Peyer's patch (tissue), 4 donors: ENCODE results near the gene CHPT1. TPM values are rescaled to one million over a fixed set of nuclear protein-coding genes. Genes with fewer than 3 reads are reported as not detected.

Experiments used
- DNase-seq, 3 donors: peaks; one replicate each; pipeline ENCODE4 v3.0.0-alpha.2; 2017 to 2019
- H3K27ac ChIP-seq, 4 donors: fragments of 200-600 bp; sonication (generic); one replicate each; pipeline ENCODE4 v1.5.1; 2016 to 2019
- H3K27me3 ChIP-seq, 2 donors: fragments of 200-600 bp; sonication (generic); one replicate each; pipeline ENCODE4 v1.5.1; 2019
- H3K36me3 ChIP-seq, 3 donors: fragments of 200-600 bp; sonication (generic); one replicate each; pipeline ENCODE4 v1.5.1; 2016 to 2019
- H3K4me1 ChIP-seq, 4 donors: fragments of 200-600 bp; sonication (generic); one replicate each; pipeline ENCODE4 v1.5.1; 2016 to 2019
- H3K4me3 ChIP-seq, 4 donors: fragments of 200-600 bp; sonication (generic); 1 replicate in 3 of 4; 2 replicates in 1 of 4; pipeline ENCODE4 v1.5.1; 2016 to 2019; ENCODE audit warnings: mild to moderate bottlenecking in 1 of 4
- H3K9me3 ChIP-seq, 4 donors: fragments of 200-600 bp; sonication (generic); one replicate each; pipeline ENCODE4 v1.5.1; 2016 to 2019; ENCODE audit warnings: mild to moderate bottlenecking in 1 of 4
- POLR2A ChIP-seq, 2 donors: fragments of 450-650 bp; IDR thresholded peaks; one replicate each; pipeline ENCODE4 v1.5.1; 2017; ENCODE audit warnings: antibody characterized with exemption in 2 of 2, mild to moderate bottlenecking in 2 of 2, moderate library complexity in 2 of 2
- total RNA-seq, 4 donors: library from RNA; depleted of rRNA; stranded (reverse); fragments of >200 nt; gene quantifications; one replicate each; pipeline ENCODE4 v1.1.0, GENCODE V29; 2016
- TF ChIP-seq, protein P1 (sequence below), 6 experiments: fragments of 450-650 bp in 4 of 6; fragments of 200-600 bp in 2 of 6; sonication (generic) in 1 of 6; IDR thresholded peaks; one replicate each; pipeline ENCODE4 v1.5.1; 2017 to 2019; ENCODE audit warnings: antibody characterized with exemption in 6 of 6, mild to moderate bottlenecking in 3 of 6, moderate library complexity in 1 of 6

Gene CHPT1
- total RNA-seq, 4 donors from 2014 or later, result 78.4 to 471 (median 359) TPM

DNA sequence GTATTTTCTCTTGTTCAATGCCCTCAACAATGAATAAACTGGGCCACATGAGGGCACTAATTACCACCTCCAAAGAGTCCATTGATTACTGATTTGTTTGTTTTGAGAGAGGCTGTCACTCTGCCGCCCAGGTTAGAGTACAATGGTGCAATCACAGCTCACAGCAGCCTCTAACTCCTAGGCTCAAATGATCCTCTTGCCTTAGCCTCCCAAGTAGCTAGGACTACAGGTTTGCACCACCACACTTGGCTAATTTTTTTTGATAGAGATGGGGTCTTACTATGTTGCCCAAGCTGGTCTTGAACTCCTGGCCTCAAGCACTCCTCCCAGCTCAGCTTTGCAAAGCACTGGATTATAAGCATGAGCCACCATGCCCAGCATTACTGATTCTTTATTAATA is 70.1 kb downstream of the CHPT1 start:
- H3K4me3 ChIP-seq, result no peak overlapping the region
- no peak for DNase-seq
- peaks cover 0 to 51% (median 0%) of the 10 kb centered on the region in 3 donors for H3K36me3 ChIP-seq
- no peaks in the 10 kb centered on the region for H3K27me3 ChIP-seq
- no peak overlapping the region for H3K27ac ChIP-seq
- H3K9me3 ChIP-seq, result no peaks in the 10 kb centered on the region
- TF ChIP-seq, protein P1, sequence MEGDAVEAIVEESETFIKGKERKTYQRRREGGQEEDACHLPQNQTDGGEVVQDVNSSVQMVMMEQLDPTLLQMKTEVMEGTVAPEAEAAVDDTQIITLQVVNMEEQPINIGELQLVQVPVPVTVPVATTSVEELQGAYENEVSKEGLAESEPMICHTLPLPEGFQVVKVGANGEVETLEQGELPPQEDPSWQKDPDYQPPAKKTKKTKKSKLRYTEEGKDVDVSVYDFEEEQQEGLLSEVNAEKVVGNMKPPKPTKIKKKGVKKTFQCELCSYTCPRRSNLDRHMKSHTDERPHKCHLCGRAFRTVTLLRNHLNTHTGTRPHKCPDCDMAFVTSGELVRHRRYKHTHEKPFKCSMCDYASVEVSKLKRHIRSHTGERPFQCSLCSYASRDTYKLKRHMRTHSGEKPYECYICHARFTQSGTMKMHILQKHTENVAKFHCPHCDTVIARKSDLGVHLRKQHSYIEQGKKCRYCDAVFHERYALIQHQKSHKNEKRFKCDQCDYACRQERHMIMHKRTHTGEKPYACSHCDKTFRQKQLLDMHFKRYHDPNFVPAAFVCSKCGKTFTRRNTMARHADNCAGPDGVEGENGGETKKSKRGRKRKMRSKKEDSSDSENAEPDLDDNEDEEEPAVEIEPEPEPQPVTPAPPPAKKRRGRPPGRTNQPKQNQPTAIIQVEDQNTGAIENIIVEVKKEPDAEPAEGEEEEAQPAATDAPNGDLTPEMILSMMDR (IDR thresholded peaks at IDR 0.05), result no peak
- no peak for TF ChIP-seq POLR2A (IDR thresholded peaks at IDR 0.05)
- no peaks in the 10 kb centered on the region for H3K4me1 ChIP-seq

DNA sequence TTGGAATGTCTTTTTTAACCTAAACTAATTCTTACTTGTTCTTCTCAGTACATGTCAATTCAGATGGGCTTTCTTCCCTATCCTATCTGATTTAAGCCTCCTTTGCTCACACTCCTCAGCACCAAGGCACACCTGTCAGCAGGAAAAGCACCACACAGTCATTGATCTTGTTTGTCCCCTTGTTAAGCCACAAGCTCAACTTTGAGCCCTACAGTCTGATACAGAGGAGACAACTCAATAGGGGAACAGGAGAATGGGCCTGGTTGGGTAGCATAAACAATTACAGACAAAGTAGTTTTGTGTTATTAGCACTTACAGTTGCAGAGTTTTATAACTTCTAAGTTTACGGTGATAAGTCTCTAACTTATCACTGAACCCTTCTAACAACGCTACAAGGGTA is 71.3 kb downstream of the CHPT1 start:
- DNase-seq, result no peak
- no peak overlapping the region for H3K4me3 ChIP-seq
- no peaks in the 10 kb centered on the region for H3K9me3 ChIP-seq
- no peak overlapping the region for H3K27ac ChIP-seq
- H3K36me3 ChIP-seq, result peaks cover 0 to 51% (median 0%) of the 10 kb centered on the region in 3 donors
- no peaks in the 10 kb centered on the region for H3K4me1 ChIP-seq
- no peak for TF ChIP-seq POLR2A (IDR thresholded peaks at IDR 0.05)
- TF ChIP-seq, protein P1 (IDR thresholded peaks at IDR 0.05), result no peak
- no peaks in the 10 kb centered on the region for H3K27me3 ChIP-seq

DNA sequence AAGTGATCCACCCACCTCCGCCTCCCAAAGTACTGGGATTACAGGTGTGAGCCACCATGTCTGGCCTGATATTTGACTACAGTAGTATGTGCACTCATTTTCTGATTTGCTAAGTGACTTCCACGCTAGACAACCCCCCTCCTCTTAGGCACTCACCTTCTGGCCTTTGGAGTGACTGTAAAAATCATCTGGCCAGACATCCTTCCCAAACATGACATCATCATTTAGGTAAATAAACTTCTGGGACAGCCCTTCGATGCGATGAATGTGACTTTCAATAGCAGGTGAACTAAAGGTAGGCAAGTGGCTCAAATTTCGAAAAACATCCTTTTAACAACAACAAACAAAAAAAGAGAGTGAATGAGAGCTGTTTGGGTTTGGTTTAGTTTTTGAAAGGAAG is 72.4 kb downstream of the CHPT1 start:
- no peak overlapping the region for H3K27ac ChIP-seq
- no peak for TF ChIP-seq POLR2A (IDR thresholded peaks at IDR 0.05)
- TF ChIP-seq, protein P1 (IDR thresholded peaks at IDR 0.05), result no peak
- no peak overlapping the region for H3K4me3 ChIP-seq
- no peaks in the 10 kb centered on the region for H3K27me3 ChIP-seq
- peaks cover 0 to 44% (median 0%) of the 10 kb centered on the region in 3 donors for H3K36me3 ChIP-seq
- DNase-seq, result no peak
- no peaks in the 10 kb centered on the region for H3K9me3 ChIP-seq
- H3K4me1 ChIP-seq, result no peaks in the 10 kb centered on the region

DNA sequence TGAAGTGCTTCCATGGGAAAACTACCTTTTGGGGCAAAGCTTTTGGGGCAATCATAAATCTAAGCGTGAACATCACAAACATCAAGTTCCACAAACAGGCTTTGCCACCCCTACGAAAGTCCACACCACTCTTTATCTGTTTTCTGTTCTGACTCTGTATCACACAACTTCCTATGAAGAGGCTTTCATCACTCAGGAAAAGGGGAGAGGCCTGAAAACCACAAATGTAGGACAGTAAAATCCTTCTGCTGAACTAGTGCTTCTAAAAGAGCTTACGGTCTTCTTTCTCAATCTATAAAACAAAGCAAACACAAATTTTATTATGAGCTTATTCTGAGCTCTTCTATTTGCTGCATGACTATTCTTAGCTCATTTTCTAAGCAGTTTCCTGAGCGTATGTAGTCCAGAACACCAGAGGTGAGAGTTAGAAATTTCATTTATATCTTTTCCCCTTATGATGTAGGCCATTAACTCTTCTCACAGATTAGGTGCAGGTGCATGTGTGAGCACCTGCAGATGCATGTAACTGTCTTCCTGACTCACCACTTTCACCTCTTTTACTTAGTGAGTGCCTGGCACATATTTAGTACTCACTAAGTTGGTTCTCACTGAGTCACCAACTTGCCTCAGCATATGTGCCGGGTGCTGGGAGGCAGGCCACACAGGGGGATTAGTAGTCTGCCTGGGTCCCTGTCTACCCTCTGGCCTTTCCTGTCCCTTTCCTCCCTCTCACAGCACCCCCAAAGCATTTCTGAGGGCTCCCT is 74.8 kb downstream of the CHPT1 start:
- H3K4me1 ChIP-seq, result no peaks in the 10 kb centered on the region
- H3K4me3 ChIP-seq, result no peak overlapping the region
- H3K27me3 ChIP-seq, result no peaks in the 10 kb centered on the region
- DNase-seq, result no peak
- H3K36me3 ChIP-seq, result peaks cover 0 to 26% (median 0%) of the 10 kb centered on the region in 3 donors
- no peaks in the 10 kb centered on the region for H3K9me3 ChIP-seq
- TF ChIP-seq, protein P1 (IDR thresholded peaks at IDR 0.05), result no peak
- no peak for TF ChIP-seq POLR2A (IDR thresholded peaks at IDR 0.05)
- H3K27ac ChIP-seq, result no peak overlapping the region

DNA sequence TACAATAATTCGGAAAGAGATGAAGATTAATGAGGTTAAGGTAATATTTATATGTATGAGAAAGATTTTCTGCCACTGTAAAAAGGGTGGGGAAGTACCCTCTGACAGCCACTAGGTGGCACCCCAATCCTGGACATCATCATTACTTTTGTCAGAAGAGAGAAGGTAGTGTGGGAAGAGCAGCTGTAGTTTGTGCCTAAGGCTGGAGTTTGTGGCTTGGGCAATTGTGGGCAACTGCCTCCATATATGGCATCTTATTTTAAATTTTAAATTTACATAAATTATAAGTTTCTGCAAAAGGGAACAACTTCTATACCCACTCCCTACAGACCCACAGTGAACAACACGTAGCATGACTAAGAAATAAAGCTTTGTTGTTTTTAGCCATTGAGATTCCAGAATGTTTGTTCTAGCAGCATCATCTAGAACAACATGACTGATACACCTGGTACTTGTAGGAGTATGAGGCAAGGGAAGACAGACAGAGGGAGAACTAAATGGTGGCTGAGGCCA is 76.3 kb downstream of the CHPT1 start:
- peaks cover 0 to 16% (median 0%) of the 10 kb centered on the region in 3 donors for H3K36me3 ChIP-seq
- H3K27ac ChIP-seq, result no peak overlapping the region
- H3K9me3 ChIP-seq, result no peaks in the 10 kb centered on the region
- peak in 2 of 3 donors; percentile 59 to 81 for DNase-seq
- TF ChIP-seq, protein P1 (IDR thresholded peaks at IDR 0.05), result peak; percentile 89 to 98 (median 94)
- TF ChIP-seq POLR2A (IDR thresholded peaks at IDR 0.05), result no peak
- H3K27me3 ChIP-seq, result no peaks in the 10 kb centered on the region
- H3K4me3 ChIP-seq, result no peak overlapping the region
- no peaks in the 10 kb centered on the region for H3K4me1 ChIP-seq
